ENCODE data around the gene BMAL1.
"Not testable (repeated sequence)": the region's sequence is repeated elsewhere in the genome, so short reads cannot be mapped to it uniquely, and the experiment has no call there.

BMAL1 gene

DNA sequence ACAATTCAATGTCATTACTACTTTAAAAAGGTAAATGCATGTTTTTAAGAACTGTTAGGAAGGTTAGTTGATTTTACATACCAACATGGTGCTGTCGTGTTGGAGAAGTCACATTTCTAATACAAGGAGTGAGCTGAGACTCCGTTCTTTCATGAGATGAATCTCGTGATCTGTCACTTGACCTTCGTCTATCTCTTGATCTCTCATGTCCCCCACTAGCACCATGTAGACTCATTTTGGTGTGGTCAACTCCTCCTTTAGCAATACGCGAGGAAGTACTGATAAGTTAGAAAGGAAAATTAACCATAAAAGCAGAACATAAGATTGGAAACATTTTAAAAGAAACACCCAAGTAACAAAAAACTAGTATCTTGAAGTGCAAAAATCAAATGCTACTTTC lies 144.0 kb downstream of the BMAL1 start:
- H3K4me2 ChIP-seq (ENCODE audit: low read length): no peak overlapping the region
- no peak overlapping the region for H3K4me3 ChIP-seq (ENCODE audit: low read length)
- no peak overlapping the region for H3K9ac ChIP-seq (ENCODE audit: low read depth, low read length)
- peaks cover 16% of the 10 kb centered on the region for H3K4me1 ChIP-seq (ENCODE audit: control insufficient read depth, insufficient read depth, low read length)
- no peaks in the 10 kb centered on the region for H3K27me3 ChIP-seq (ENCODE audit: control insufficient read depth, insufficient read depth, low read length)
- no peaks in the 10 kb centered on the region for H3K36me3 ChIP-seq (ENCODE audit: insufficient read depth, low read length)
- no peaks in the 10 kb centered on the region for H3K9me3 ChIP-seq (replicated peaks; ENCODE audit: low read length)

DNA sequence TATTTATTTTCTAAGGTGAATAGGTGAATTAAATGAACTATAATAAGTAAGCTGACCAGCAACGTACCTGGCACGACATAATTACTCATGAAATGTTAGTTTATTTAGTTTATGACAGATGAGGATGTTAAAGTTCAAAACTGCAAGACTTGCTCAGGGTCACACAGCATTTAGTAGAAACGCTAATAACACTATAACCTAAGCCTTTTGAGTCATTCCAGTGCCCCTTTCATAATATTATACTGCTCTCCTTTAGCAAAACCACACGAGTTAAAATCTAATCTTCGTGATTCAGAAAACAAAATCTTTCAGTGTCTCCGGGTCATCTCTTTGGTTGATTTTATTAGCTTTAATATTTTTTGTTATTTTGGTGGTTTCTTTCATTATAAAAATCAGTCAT lies 145.8 kb downstream of the BMAL1 start:
- H3K4me3 ChIP-seq (ENCODE audit: low read length): no peak overlapping the region
- H3K4me2 ChIP-seq (ENCODE audit: low read length): no peak overlapping the region
- no peaks in the 10 kb centered on the region for H3K9me3 ChIP-seq (replicated peaks; ENCODE audit: low read length)
- H3K27me3 ChIP-seq (ENCODE audit: control insufficient read depth, insufficient read depth, low read length): no peaks in the 10 kb centered on the region
- no peaks in the 10 kb centered on the region for H3K36me3 ChIP-seq (ENCODE audit: insufficient read depth, low read length)
- peaks cover 16% of the 10 kb centered on the region for H3K4me1 ChIP-seq (ENCODE audit: control insufficient read depth, insufficient read depth, low read length)
- H3K9ac ChIP-seq (ENCODE audit: low read depth, low read length): no peak overlapping the region

DNA sequence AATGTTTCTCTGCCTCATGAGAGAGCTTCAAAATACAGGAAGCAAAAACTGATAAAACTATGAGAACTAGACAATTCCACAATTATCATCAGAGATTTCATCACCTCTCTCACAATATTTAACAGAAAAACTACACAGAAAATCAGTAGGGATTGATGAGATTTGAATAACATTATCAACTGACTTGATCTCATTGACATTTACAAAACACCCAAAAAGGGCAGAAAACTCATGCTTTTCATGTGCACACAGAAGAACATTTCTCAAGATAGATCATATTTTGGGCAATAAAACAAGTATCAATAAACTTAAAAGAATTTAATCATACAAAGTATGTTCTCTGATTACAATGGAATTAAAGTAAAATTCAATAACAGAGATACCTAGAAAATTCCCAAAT lies 149.8 kb downstream of the BMAL1 start:
- Histone ChIP-seq H3K27me3 (ENCODE audit: control insufficient read depth, insufficient read depth, low read length) (no peaks in the 10 kb centered on the region), H3K4me2 (ENCODE audit: low read length) (no peak overlapping the region), H3K36me3 (ENCODE audit: insufficient read depth, low read length) (no peaks in the 10 kb centered on the region), H3K9me3 (replicated peaks; ENCODE audit: low read length) (no peaks in the 10 kb centered on the region), H3K4me3 (ENCODE audit: low read length) (no peak overlapping the region), H3K4me1 (ENCODE audit: control insufficient read depth, insufficient read depth, low read length) (peaks cover 12% of the 10 kb centered on the region), H3K9ac (ENCODE audit: low read depth, low read length) (no peak overlapping the region)

DNA sequence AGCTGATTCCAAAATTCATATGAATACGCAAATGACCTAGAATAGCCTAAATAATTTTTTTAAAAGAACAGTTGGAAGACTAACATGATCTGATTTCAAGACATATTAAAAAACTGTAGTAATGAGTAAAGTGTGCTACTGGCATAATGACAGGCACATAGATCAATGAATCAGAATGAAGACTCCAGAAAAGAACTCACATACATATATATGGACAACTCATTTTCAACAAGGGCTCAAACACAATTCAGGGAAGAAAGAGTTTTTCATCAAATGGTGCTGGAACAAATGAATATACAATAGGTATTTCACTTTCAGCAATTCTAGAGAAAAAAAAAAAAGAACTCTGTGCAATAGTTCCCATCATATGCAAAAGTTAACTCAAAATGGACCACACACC lies 151.7 kb downstream of the BMAL1 start:
- Histone ChIP-seq H3K4me1 (ENCODE audit: control insufficient read depth, insufficient read depth, low read length) (peaks cover 2% of the 10 kb centered on the region), H3K4me2 (ENCODE audit: low read length) (no peak overlapping the region), H3K27me3 (ENCODE audit: control insufficient read depth, insufficient read depth, low read length) (no peaks in the 10 kb centered on the region), H3K36me3 (ENCODE audit: insufficient read depth, low read length) (no peaks in the 10 kb centered on the region), H3K9me3 (replicated peaks; ENCODE audit: low read length) (no peaks in the 10 kb centered on the region), H3K9ac (ENCODE audit: low read depth, low read length) (no peak overlapping the region), H3K4me3 (ENCODE audit: low read length) (no peak overlapping the region)

DNA sequence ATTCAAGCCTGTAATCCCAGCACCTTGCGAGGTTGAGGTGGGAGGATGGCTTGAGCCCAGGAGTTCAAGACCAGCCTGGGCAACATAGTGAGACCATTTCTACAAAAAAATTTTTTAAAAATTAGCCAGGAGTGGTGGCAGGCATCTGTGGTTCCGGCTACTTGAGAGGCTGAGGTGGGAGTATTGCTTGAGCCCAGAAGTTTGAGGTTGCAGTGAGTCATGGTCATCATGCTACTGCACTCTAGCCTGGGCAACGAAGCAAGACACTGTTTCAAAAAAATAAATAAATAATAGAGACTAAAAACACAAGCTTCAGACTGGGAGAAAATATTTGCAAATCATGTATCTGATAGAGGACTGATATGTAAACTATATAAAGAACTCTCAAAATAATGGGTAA lies 152.2 kb downstream of the BMAL1 start:
- H3K4me1 ChIP-seq (ENCODE audit: control insufficient read depth, insufficient read depth, low read length): no peaks in the 10 kb centered on the region
- H3K27me3 ChIP-seq (ENCODE audit: control insufficient read depth, insufficient read depth, low read length): no peaks in the 10 kb centered on the region
- no peaks in the 10 kb centered on the region for H3K36me3 ChIP-seq (ENCODE audit: insufficient read depth, low read length)
- H3K4me3 ChIP-seq (ENCODE audit: low read length): no peak overlapping the region
- H3K4me2 ChIP-seq (ENCODE audit: low read length): no peak overlapping the region
- no peak overlapping the region for H3K9ac ChIP-seq (ENCODE audit: low read depth, low read length)
- H3K9me3 ChIP-seq (replicated peaks; ENCODE audit: low read length): no peaks in the 10 kb centered on the region

DNA sequence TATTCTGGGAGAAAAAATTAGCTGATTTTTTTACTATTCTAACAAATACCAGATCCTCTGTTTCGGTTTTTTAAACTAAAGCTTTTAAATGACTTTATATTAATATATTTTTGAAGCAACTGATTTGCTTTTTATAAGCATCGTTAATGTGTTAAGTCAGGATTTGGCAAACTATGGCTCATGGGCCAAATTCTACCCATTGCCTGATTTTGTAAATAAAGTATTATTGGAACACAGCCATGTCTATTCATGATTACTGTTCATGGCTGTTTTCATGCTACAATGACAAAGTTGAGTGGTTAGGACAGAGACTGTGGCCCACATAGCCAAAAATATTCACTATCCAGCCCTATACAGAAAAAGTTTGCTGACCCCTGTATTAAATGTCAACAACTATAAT lies 155.8 kb downstream of the BMAL1 start:
- no peak overlapping the region for H3K4me3 ChIP-seq (ENCODE audit: low read length)
- no peaks in the 10 kb centered on the region for H3K4me1 ChIP-seq (ENCODE audit: control insufficient read depth, insufficient read depth, low read length)
- no peaks in the 10 kb centered on the region for H3K36me3 ChIP-seq (ENCODE audit: insufficient read depth, low read length)
- no peak overlapping the region for H3K9ac ChIP-seq (ENCODE audit: low read depth, low read length)
- H3K4me2 ChIP-seq (ENCODE audit: low read length): no peak overlapping the region
- H3K27me3 ChIP-seq (ENCODE audit: control insufficient read depth, insufficient read depth, low read length): no peaks in the 10 kb centered on the region
- H3K9me3 ChIP-seq (replicated peaks; ENCODE audit: low read length): no peaks in the 10 kb centered on the region

DNA sequence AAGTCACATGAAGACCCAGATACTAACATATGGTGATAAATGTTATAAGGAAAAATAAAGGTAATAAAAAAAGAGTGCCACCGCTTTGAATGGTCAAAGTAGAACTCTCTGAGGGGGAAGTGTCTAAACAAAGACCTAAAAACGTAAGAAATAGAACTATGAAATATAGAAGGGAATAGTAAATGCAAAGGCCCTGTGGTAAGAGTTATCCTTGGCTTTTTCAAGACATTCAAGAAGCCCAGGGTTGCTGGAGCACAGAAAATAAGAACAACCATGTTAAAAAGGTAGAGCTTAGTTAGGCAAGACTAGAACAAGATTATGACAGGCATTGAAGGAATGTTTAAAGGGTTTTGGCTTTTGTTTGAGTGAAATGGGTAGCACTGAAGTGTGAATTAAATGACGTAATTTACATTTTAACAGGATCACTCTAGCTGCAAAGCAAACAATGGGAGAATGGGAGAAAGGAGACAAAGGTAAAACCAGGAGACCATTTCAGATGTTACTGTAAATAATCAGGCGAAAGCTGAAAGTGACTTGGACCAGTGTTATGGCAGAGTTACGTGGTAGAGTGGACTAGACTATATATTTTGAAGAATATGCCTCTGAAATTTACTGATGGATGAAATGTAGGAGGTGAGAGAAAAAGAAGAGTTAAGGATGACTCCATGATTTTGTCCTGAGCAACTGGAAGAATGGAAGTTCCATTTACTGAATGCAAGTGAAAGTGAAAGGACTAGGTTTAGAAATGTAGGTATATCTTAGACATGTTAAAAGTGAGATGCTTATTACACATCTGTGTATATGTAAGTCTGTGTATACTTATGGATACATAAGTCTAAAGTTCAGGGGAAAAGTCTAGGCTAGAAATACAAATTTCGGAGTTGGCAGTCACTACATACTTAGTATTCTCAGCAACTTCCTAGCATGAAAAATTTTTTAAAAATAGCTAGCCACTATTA lies 156.9 kb downstream of the BMAL1 start:
- Histone ChIP-seq H3K36me3 (ENCODE audit: insufficient read depth, low read length) (no peaks in the 10 kb centered on the region), H3K4me2 (ENCODE audit: low read length) (no peak overlapping the region), H3K9me3 (replicated peaks; ENCODE audit: low read length) (no peaks in the 10 kb centered on the region), H3K4me3 (ENCODE audit: low read length) (no peak overlapping the region), H3K9ac (ENCODE audit: low read depth, low read length) (no peak overlapping the region), H3K27me3 (ENCODE audit: control insufficient read depth, insufficient read depth, low read length) (no peaks in the 10 kb centered on the region), H3K4me1 (ENCODE audit: control insufficient read depth, insufficient read depth, low read length) (peaks cover under 1% of the 10 kb centered on the region)

DNA sequence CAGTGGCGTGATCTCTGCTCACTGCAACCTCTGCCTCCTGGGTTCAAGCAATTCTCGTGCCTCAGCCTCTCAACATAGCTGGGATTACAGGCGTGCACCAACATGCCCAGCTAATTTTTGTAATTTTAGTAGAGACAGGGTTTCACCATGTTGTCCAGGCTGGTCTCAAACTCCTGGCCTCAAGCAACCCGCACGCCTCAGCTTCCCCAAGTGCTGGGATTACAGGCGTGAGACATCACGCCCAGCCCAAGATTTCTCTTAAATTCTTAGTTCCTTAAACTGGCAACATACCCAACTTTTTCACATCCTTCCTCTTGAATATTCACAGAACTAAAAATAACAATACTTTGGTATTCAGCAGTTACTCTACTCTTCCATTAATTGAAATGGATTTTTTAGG lies 159.2 kb downstream of the BMAL1 start:
- not testable (repeated sequence) for H3K4me2 ChIP-seq (ENCODE audit: low read length); H3K36me3 ChIP-seq (ENCODE audit: insufficient read depth, low read length); H3K4me3 ChIP-seq (ENCODE audit: low read length); H3K9ac ChIP-seq (ENCODE audit: low read depth, low read length); H3K27me3 ChIP-seq (ENCODE audit: control insufficient read depth, insufficient read depth, low read length); H3K9me3 ChIP-seq (replicated peaks; ENCODE audit: low read length)
- H3K4me1 ChIP-seq (ENCODE audit: control insufficient read depth, insufficient read depth, low read length): peaks cover 13% of the 10 kb centered on the region
